Epithelial cell of esophagus (primary cell): ENCODE results near the gene CDH13.

Experiments used
- DNase-seq: peaks from one replicate; pipeline ENCODE4 v3.0.0; 2010; ENCODE audit warnings: low read depth
- H3K4me3 ChIP-seq: 2 replicates; pipeline ENCODE4 v1.5.1; 2011; ENCODE audit warnings: mild to moderate bottlenecking, low read length, control low read depth
- TF ChIP-seq, protein P1 (sequence below): IDR thresholded peaks from 2 replicates; pipeline ENCODE4 v1.5.1; 2011; ENCODE audit warnings: low read depth, mild to moderate bottlenecking, low read length, control low read depth, inconsistent platforms; ENCODE audit not compliant: insufficient read depth; ENCODE audit errors: missing control alignments

CDH13 gene

GRCh38 chr16:83552930-83553329, 926.2 kb downstream of the CDH13 start:
- TF ChIP-seq, protein P1, sequence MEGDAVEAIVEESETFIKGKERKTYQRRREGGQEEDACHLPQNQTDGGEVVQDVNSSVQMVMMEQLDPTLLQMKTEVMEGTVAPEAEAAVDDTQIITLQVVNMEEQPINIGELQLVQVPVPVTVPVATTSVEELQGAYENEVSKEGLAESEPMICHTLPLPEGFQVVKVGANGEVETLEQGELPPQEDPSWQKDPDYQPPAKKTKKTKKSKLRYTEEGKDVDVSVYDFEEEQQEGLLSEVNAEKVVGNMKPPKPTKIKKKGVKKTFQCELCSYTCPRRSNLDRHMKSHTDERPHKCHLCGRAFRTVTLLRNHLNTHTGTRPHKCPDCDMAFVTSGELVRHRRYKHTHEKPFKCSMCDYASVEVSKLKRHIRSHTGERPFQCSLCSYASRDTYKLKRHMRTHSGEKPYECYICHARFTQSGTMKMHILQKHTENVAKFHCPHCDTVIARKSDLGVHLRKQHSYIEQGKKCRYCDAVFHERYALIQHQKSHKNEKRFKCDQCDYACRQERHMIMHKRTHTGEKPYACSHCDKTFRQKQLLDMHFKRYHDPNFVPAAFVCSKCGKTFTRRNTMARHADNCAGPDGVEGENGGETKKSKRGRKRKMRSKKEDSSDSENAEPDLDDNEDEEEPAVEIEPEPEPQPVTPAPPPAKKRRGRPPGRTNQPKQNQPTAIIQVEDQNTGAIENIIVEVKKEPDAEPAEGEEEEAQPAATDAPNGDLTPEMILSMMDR: no peak
- no peak overlapping the region for H3K4me3 ChIP-seq
- DNase-seq: no peak

DNA sequence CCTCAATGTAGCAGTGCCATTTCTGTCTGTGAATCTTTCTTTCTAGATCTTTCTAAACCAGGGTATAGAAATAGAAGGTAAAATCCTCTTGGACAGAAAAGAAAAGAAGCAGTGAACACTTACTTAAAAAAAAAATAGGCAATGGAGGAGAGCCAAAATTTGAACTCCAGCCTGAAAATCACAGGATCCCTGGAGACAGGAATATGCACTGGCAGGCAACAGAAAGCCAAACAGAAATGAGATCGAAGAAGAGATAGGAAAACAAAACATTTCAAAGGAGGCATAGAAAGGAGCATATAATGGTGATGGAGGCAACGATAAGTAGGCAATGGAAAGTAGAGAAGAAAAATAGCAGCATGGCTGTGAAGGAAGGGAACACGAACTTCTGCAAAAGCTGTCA, 927.3 kb downstream of the CDH13 start:
- H3K4me3 ChIP-seq: no peak overlapping the region
- TF ChIP-seq, protein P1: no peak
- no peak for DNase-seq

DNA sequence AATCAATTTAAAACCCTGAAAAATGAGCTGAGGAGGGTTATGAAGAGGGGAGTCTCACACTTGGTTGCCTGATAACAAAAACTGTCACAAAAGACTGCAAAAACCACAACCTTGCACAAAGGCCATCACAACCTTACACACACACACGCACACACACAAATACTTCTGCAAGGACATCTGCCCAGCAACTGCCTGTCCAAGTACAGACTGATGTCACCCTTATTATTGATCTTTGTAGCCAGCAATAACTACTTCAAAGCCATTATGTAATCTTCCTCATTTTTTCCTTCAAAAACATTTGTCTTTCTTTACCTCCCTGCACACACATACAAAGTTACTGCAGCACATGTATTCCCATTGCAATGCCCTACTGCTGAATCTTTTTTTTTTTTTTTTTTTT, 927.8 kb downstream of the CDH13 start:
- H3K4me3 ChIP-seq: no peak overlapping the region
- TF ChIP-seq, protein P1: no peak
- no peak for DNase-seq

- no peak overlapping the region for H3K4me3 ChIP-seq
- TF ChIP-seq, protein P1: no peak
- DNase-seq: peak; percentile 35
Measured at GRCh38 chr16:83561876-83562275, 935.1 kb downstream of the CDH13 start.

DNA sequence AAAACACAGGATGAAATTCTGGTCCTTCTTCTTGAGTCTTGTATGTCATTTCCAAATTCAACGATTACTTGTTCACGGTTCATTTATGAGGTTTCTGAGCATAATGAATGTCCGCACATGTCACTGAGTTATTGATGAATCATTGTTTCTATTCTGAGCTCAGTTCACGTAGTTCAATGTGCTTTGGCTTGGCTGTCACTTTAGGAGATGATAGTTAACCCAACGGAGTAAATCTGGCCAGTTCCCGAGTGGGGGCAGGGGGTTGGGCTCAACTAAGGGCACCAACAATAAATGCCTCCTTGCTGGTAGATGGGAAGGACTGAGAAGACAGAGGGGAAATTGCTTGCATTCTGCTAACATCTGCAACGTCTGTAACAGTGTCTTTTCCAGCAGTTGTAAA, 941.6 kb downstream of the CDH13 start:
- TF ChIP-seq, protein P1: no peak
- no peak overlapping the region for H3K4me3 ChIP-seq
- DNase-seq: no peak

- TF ChIP-seq, protein P1: no peak
- DNase-seq: peak; percentile 94
- no peak overlapping the region for H3K4me3 ChIP-seq
Measured at GRCh38 chr16:83574388-83574787, 947.6 kb downstream of the CDH13 start.

DNA sequence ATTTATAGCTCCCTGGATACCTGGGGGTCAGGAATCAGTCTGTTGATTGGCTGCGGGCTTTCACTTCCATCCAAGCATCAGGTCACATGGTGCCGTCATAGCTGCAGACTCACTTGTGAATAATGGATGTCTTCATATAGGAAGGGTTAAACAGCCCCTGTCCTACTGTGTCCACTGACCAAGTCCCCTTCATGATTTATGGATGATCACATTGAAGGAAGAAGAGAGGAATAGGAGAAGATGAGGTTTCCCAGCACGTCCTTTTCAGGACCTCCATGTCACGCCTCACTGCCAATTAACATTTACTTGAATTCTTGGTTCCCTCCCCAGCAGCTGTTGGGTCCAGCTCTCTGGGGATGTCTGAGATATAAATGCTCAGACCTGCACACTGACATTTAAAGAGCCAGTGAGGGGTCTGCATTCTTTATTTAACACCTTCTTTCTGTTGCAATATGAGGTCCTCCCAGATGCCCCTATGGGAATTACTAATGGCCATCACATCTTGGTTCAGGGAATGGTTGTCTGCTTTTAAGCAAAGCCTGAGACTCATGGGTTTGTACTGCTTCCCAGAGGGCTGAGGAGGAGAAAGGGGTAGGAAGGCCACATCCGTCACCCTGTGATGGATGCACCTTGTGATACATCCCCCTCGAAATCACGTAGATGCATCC, 950.4 kb downstream of the CDH13 start:
- no peak for DNase-seq
- TF ChIP-seq, protein P1: no peak
- H3K4me3 ChIP-seq: no peak overlapping the region
